A673 (cell line): Measurements from ENCODE around the gene ATG9B.

Source experiments
- EZH2 ChIP-seq: fragments of 200-600 bp; sonication (generic); IDR thresholded peaks from 2 replicates; pipeline ENCODE4 v1.6.1; 2017; ENCODE audit warnings: borderline replicate concordance, low read depth, mild to moderate bottlenecking, mixed read lengths, antibody characterized with exemption, low read length; ENCODE audit not compliant: poor library complexity, severe bottlenecking
- TF ChIP-seq, protein P1 (sequence below): fragments of 300-800, 200-600 bp; sonication (generic); conservative IDR thresholded peaks from 2 replicates; pipeline ENCODE4 v1.5.1; 2017; ENCODE audit warnings: low read depth, mild to moderate bottlenecking, antibody characterized with exemption, low read length, moderate library complexity, mixed read lengths

DNA sequence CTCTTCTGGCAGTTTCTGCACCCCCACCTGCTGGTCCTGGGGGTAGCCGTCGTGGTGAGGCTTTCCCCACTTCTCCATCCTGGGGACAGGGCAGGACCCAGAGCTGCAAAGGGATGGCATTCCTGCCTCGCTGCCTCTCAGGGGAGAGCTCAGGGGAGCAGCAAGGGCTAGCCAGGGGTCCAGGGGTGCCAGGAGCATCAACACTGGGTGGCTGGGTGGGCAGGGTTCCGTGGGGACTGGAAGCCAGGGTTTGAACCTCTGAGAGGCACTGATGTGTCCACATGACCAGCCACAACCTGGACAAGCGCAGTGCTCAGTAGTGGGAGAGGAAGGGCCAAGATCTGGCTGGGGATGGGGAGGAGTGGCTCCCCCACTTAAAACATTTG, 9.6 kb upstream of the ATG9B start:
- TF ChIP-seq, protein P1, sequence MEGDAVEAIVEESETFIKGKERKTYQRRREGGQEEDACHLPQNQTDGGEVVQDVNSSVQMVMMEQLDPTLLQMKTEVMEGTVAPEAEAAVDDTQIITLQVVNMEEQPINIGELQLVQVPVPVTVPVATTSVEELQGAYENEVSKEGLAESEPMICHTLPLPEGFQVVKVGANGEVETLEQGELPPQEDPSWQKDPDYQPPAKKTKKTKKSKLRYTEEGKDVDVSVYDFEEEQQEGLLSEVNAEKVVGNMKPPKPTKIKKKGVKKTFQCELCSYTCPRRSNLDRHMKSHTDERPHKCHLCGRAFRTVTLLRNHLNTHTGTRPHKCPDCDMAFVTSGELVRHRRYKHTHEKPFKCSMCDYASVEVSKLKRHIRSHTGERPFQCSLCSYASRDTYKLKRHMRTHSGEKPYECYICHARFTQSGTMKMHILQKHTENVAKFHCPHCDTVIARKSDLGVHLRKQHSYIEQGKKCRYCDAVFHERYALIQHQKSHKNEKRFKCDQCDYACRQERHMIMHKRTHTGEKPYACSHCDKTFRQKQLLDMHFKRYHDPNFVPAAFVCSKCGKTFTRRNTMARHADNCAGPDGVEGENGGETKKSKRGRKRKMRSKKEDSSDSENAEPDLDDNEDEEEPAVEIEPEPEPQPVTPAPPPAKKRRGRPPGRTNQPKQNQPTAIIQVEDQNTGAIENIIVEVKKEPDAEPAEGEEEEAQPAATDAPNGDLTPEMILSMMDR, result no peak
- no peak for TF ChIP-seq EZH2
